Panc1 (cell line): ENCODE results near the gene RFX7.

Source experiments
- TCF7L2 ChIP-seq: IDR thresholded peaks from 2 replicates; pipeline ENCODE4 v1.6.1; 2011; ENCODE audit warnings: mild to moderate bottlenecking, low read depth, low read length, inconsistent platforms
- TF ChIP-seq, protein P1 (sequence below): fragments of 450-650 bp; IDR thresholded peaks from 2 replicates; pipeline ENCODE4 v1.5.1; 2017; ENCODE audit warnings: mild to moderate bottlenecking
- TF ChIP-seq, protein P2 (sequence below), 2 experiments: IDR thresholded peaks; 2 replicates each; pipeline ENCODE4 v1.6.1; 2011 to 2012; ENCODE audit warnings: low read depth in 2 of 2, control low read depth in 1 of 2, low read length in 1 of 2, mild to moderate bottlenecking in 1 of 2, moderate library complexity in 1 of 2; ENCODE audit not compliant: insufficient read depth in 1 of 2

DNA sequence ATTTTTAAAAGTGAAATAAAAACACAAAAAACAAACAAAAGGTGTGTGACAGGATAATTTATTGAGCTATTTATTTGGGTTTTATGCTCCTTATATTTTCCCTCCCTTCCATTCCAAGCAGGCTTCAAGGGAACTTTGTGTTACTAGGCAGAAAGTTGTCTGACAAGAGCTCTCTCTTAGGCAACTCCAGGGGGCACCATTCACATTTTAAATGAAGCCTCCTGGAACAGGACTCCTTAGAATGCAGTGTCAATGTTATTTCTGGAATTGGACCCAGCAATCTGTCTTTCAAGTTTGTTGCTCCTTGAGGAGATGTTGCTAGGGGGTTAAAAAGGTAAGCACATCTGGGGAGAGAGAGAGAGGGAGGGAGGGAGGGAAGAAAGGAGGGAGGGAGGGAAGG lies 5.4 kb upstream of the RFX7 start:
- TF ChIP-seq, protein P1, sequence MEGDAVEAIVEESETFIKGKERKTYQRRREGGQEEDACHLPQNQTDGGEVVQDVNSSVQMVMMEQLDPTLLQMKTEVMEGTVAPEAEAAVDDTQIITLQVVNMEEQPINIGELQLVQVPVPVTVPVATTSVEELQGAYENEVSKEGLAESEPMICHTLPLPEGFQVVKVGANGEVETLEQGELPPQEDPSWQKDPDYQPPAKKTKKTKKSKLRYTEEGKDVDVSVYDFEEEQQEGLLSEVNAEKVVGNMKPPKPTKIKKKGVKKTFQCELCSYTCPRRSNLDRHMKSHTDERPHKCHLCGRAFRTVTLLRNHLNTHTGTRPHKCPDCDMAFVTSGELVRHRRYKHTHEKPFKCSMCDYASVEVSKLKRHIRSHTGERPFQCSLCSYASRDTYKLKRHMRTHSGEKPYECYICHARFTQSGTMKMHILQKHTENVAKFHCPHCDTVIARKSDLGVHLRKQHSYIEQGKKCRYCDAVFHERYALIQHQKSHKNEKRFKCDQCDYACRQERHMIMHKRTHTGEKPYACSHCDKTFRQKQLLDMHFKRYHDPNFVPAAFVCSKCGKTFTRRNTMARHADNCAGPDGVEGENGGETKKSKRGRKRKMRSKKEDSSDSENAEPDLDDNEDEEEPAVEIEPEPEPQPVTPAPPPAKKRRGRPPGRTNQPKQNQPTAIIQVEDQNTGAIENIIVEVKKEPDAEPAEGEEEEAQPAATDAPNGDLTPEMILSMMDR: peak; percentile 41; the same call in 1 of the 2 replicates
- TF ChIP-seq, protein P2, sequence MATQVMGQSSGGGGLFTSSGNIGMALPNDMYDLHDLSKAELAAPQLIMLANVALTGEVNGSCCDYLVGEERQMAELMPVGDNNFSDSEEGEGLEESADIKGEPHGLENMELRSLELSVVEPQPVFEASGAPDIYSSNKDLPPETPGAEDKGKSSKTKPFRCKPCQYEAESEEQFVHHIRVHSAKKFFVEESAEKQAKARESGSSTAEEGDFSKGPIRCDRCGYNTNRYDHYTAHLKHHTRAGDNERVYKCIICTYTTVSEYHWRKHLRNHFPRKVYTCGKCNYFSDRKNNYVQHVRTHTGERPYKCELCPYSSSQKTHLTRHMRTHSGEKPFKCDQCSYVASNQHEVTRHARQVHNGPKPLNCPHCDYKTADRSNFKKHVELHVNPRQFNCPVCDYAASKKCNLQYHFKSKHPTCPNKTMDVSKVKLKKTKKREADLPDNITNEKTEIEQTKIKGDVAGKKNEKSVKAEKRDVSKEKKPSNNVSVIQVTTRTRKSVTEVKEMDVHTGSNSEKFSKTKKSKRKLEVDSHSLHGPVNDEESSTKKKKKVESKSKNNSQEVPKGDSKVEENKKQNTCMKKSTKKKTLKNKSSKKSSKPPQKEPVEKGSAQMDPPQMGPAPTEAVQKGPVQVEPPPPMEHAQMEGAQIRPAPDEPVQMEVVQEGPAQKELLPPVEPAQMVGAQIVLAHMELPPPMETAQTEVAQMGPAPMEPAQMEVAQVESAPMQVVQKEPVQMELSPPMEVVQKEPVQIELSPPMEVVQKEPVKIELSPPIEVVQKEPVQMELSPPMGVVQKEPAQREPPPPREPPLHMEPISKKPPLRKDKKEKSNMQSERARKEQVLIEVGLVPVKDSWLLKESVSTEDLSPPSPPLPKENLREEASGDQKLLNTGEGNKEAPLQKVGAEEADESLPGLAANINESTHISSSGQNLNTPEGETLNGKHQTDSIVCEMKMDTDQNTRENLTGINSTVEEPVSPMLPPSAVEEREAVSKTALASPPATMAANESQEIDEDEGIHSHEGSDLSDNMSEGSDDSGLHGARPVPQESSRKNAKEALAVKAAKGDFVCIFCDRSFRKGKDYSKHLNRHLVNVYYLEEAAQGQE (IDR thresholded peaks at IDR 0.05; ENCODE audit: insufficient read depth in 1 of 2, low read depth in 2 of 2, low read length in 1 of 2): no peak
- no peak for TF ChIP-seq TCF7L2
